ENCODE data around the gene BRAP. TPM values are rescaled to one million over a fixed set of nuclear protein-coding genes. Genes with fewer than 3 reads are reported as not detected.
"Not testable (repeated sequence)": the region's sequence is repeated elsewhere in the genome, so short reads cannot be mapped to it uniquely, and the experiment has no call there.

Gene BRAP
- total RNA-seq, 6 experiments from 2014 or later: 15.0 to 19.5 (median 17.8) TPM

DNA sequence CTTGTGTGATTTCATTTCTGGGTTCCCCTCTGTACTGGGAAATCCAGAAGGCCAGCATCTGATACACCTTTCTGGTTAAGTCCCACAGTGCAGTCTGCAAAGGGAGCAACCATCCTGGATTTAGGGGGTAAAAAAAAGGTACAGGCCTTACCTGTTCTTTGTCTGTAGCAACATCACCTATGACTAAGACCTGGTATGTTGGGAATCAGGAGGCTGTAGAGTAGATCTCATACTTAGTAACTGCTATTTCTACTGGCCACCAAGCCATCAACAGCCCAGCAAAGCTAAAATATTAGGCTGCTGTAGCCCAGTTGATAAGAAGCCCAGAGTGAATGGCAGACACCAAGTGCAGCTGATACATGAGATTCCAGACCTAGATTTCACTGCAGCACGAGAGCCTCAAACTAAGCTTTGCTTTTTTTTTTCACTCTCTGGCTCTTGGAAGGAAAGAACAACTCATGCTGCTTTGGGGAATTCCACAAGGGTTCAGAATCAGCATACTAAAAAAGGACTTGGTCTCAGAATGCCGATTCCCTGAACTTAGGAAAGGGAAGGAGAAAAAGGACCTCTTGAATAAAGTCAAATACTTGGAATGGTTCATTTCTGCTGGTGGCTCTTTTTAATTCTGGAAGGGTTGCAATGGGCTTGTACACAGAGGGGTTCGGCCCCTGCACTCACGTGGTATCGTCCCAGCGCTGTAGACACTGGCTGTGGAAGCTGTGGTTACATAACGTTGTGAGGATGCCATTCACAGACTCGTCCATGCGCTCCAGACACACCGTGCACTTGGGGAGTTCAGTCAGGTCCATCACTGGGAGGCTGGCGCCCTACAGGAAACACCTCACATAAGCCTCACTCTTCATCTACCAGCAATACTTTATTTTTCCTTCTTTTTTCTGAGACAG lies 20.5 kb downstream of the BRAP start:
- no peak for DNase-seq
- peaks cover 9% of the 10 kb centered on the region; the same call in 1 of the 2 replicates for H3K36me3 Mint-ChIP-seq (ENCODE audit: low read depth)
- no peaks in the 10 kb centered on the region for H3K27me3 Mint-ChIP-seq (ENCODE audit: insufficient read depth)
- H3K9me3 Mint-ChIP-seq: no peaks in the 10 kb centered on the region
- H3K4me1 Mint-ChIP-seq (ENCODE audit: low read depth): no peaks in the 10 kb centered on the region
- no peak overlapping the region for H3K27ac Mint-ChIP-seq
- no peak overlapping the region for H3K4me3 Mint-ChIP-seq
- TF ChIP-seq, protein P1, sequence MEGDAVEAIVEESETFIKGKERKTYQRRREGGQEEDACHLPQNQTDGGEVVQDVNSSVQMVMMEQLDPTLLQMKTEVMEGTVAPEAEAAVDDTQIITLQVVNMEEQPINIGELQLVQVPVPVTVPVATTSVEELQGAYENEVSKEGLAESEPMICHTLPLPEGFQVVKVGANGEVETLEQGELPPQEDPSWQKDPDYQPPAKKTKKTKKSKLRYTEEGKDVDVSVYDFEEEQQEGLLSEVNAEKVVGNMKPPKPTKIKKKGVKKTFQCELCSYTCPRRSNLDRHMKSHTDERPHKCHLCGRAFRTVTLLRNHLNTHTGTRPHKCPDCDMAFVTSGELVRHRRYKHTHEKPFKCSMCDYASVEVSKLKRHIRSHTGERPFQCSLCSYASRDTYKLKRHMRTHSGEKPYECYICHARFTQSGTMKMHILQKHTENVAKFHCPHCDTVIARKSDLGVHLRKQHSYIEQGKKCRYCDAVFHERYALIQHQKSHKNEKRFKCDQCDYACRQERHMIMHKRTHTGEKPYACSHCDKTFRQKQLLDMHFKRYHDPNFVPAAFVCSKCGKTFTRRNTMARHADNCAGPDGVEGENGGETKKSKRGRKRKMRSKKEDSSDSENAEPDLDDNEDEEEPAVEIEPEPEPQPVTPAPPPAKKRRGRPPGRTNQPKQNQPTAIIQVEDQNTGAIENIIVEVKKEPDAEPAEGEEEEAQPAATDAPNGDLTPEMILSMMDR (IDR thresholded peaks at IDR 0.05): no peak

DNA sequence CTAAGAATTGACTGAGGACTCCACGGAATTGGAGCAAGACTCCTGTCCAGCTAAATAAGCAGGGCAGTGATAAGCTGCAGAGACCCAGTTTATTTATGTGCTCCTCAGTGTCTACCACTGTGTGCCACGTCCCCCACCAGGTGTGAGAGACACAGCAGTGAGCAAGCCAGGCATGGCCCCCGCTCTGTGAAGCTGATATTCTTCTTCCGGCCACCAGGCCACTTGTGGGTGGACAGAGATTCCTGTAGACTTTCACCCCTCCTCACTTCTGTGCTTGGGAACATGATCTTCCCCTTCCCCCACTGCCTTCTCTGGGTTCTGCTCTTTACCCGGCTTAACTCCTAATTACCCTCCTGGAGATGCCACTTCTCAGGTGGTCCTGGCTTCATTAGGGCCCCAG lies 21.3 kb downstream of the BRAP start:
- Mint-ChIP-seq H3K4me3 (no peak overlapping the region), H3K27ac (no peak overlapping the region), H3K9me3 (no peaks in the 10 kb centered on the region), H3K27me3 (ENCODE audit: insufficient read depth) (no peaks in the 10 kb centered on the region), H3K4me1 (ENCODE audit: low read depth) (no peaks in the 10 kb centered on the region), H3K36me3 (ENCODE audit: low read depth) (peaks cover 9% of the 10 kb centered on the region; the same call in 1 of the 2 replicates)
- no peak for DNase-seq
- TF ChIP-seq, protein P1 (IDR thresholded peaks at IDR 0.05): 0 out of 2 replicates have a peak, but pooled peaks have one; percentile 10

DNA sequence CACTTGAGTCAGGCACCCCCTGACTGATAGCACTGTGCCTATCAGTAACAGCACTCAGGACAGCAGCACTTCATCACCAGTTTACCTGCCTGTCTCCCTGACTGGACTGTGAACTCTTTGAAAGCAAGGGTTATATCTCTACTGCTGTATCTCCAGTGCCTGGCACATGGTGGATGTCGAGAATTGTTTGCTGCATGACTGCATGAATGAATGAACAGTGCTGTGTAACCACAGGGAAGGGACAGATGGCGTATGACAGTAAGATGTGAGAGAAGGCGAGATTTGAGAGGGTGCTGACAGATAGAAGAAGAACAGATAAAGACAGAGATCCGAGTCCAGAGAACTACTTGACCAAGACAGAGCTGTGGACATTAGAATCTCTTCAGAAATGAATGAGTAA lies 29.7 kb downstream of the BRAP start:
- no peaks in the 10 kb centered on the region for H3K4me1 Mint-ChIP-seq (ENCODE audit: low read depth)
- H3K27me3 Mint-ChIP-seq (ENCODE audit: insufficient read depth): no peaks in the 10 kb centered on the region
- DNase-seq: no peak
- TF ChIP-seq, protein P1 (IDR thresholded peaks at IDR 0.05): no peak
- H3K9me3 Mint-ChIP-seq: no peaks in the 10 kb centered on the region
- H3K4me3 Mint-ChIP-seq: no peak overlapping the region
- peaks cover 24% of the 10 kb centered on the region for H3K36me3 Mint-ChIP-seq (ENCODE audit: low read depth)
- no peak overlapping the region for H3K27ac Mint-ChIP-seq

DNA sequence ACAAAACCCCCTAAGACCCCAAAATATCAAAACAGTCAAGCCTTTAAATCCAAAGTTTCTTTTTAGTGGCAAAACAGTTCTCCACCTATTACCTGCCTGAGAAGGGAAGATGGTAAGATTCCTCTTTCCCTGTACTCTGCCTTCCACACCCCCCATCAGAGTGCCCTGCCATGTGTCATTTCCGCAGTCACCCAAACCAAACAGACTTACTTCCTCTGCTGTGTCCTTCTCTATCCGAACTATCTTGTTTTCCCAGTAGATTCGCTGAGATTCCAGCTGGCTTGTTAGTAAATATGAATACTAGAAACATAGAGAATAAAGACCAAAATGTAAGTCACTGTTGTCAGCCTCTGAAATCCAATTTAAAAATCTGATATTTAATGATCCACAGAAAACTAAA lies 30.4 kb downstream of the BRAP start:
- H3K27me3 Mint-ChIP-seq (ENCODE audit: insufficient read depth): no peaks in the 10 kb centered on the region
- H3K27ac Mint-ChIP-seq: no peak overlapping the region
- no peaks in the 10 kb centered on the region for H3K9me3 Mint-ChIP-seq
- H3K4me1 Mint-ChIP-seq (ENCODE audit: low read depth): no peaks in the 10 kb centered on the region
- H3K4me3 Mint-ChIP-seq: no peak overlapping the region
- peaks cover 24% of the 10 kb centered on the region for H3K36me3 Mint-ChIP-seq (ENCODE audit: low read depth)
- TF ChIP-seq, protein P1 (IDR thresholded peaks at IDR 0.05): no peak
- no peak for DNase-seq

DNA sequence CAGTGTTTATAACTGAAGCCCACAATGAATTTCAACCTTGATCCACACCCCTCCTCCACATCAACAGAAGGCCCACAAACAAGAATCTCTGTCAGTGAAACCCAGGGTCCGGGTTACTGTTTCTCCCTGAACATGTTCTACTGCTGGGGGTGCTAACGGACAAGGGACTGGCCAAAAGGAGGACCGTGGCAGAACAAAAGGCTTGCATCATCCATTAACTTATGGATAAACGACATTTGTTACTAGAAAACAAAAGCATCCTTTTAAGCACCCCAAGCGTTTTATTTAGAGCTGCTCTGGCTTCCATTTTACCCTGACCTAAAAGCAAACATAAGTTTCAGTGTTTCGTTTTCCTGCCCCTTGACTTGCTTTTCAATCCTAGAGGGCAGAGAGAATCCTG lies 32.2 kb downstream of the BRAP start:
- Mint-ChIP-seq H3K4me3 (no peak overlapping the region), H3K9me3 (no peaks in the 10 kb centered on the region), H3K27ac (no peak overlapping the region), H3K36me3 (ENCODE audit: low read depth) (peaks cover 24% of the 10 kb centered on the region), H3K4me1 (ENCODE audit: low read depth) (no peaks in the 10 kb centered on the region), H3K27me3 (ENCODE audit: insufficient read depth) (no peaks in the 10 kb centered on the region)
- TF ChIP-seq, protein P1 (IDR thresholded peaks at IDR 0.05): no peak
- DNase-seq: no peak

DNA sequence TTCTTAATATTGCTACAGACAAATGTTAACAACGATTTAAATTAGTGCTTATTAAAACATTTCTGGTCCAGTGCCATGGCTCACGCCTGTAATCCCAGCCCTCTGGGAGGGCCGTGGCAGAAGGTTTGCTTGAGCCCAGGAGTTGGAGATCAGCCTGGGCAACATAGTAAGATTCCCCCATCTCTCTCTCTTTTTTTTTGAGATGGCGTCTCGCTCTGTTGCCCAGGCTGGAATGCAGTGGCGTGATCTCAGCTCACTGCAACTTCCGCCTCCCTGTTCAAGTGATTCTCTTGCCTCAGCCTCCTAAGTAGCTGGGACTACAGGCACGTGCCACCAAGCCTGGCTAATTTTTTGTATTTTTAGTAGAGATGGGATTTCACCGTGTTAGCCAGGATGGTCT lies 33.2 kb downstream of the BRAP start:
- not testable (repeated sequence) for H3K9me3 Mint-ChIP-seq; H3K27ac Mint-ChIP-seq; H3K27me3 Mint-ChIP-seq (ENCODE audit: insufficient read depth); H3K4me3 Mint-ChIP-seq; DNase-seq; H3K4me1 Mint-ChIP-seq (ENCODE audit: low read depth)
- peaks cover 23% of the 10 kb centered on the region for H3K36me3 Mint-ChIP-seq (ENCODE audit: low read depth)

Data from HFFc6 (cell line).